ENCODE measurements around the gene PCDHGB1. TPM values are rescaled to one million over a fixed set of nuclear protein-coding genes. Genes with fewer than 3 reads are reported as not detected.
"Not testable (repeated sequence)": the region's sequence is repeated elsewhere in the genome, so short reads cannot be mapped to it uniquely, and the experiment has no call there.

The PCDHGB1 gene
- total and polyA plus RNA-seq, 2 donors (not counting 3 experiments of a cell fraction or from before 2014, with no cell fraction given) = 0.39 to 0.62 TPM

DNA sequence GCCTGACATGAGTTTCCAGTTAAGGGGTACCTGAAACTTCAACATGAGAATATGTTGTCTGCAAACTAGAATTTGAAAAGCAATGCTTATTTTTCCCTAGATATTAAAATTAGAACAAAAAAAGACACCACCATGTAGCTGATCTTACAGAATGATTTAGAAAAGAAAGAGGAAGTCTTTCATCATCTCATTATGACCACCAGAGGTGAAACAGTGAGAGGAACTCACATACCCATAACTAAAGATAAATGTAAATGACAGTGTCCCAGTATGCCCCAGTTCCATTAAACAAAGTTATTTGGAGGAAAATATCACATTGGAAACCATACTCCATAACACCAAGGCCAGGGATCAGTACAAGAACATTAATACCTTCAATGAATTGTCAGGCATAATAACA, 36.2 kb upstream of the PCDHGB1 start:
- no peaks in the 10 kb centered on the region for H3K4me1 ChIP-seq (ENCODE audit: control insufficient read depth, extremely low read depth, insufficient read depth, low read length)
- ChIA-PET POLR2A (no interaction called here), CTCF (interaction anchor here (2.0 kb wide), 1 partner anchor 17 kb away, joined by 4 read pairs; the partner anchor contains the start of gene PCDHGA1)
- no peak overlapping the region for H3K27ac ChIP-seq (ENCODE audit: insufficient read depth, low read depth, low read length)
- TF ChIP-seq, protein P1, sequence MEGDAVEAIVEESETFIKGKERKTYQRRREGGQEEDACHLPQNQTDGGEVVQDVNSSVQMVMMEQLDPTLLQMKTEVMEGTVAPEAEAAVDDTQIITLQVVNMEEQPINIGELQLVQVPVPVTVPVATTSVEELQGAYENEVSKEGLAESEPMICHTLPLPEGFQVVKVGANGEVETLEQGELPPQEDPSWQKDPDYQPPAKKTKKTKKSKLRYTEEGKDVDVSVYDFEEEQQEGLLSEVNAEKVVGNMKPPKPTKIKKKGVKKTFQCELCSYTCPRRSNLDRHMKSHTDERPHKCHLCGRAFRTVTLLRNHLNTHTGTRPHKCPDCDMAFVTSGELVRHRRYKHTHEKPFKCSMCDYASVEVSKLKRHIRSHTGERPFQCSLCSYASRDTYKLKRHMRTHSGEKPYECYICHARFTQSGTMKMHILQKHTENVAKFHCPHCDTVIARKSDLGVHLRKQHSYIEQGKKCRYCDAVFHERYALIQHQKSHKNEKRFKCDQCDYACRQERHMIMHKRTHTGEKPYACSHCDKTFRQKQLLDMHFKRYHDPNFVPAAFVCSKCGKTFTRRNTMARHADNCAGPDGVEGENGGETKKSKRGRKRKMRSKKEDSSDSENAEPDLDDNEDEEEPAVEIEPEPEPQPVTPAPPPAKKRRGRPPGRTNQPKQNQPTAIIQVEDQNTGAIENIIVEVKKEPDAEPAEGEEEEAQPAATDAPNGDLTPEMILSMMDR (IDR thresholded peaks at IDR 0.05; ENCODE audit: extremely low read depth in 1 of 2, insufficient read depth in 1 of 2, low read depth in 1 of 2, low read length in 2 of 2) = no peak
- TF ChIP-seq MYC (IDR thresholded peaks at IDR 0.05; ENCODE audit: low read depth, low read length) (no peak), POLR2A (IDR thresholded peaks at IDR 0.05; ENCODE audit: low read depth, low read length) (no peak), GATA2 (IDR thresholded peaks at IDR 0.05; ENCODE audit: insufficient read depth, insufficient read length, low read depth, low read length) (no peak), FOS (IDR thresholded peaks at IDR 0.05; ENCODE audit: borderline replicate concordance, insufficient read depth, low read length) (no peak)
- peaks cover 3% of the 10 kb centered on the region for H3K9me3 ChIP-seq (replicated peaks; ENCODE audit: control insufficient read depth, insufficient read depth, low read length)
- peaks cover 12% of the 10 kb centered on the region for H3K79me2 ChIP-seq (ENCODE audit: control insufficient read depth, insufficient read depth, low read length)
- DNase-seq (ENCODE audit: low read depth, low spot score) = no peak
- dilution Hi-C loops (cut with MboI; ENCODE audit: extremely low pct_ligation_motif_present, low sequenced_read_pairs) (no loop called here), intact Hi-C loops (cut with micrococcal nuclease) (no loop called here)
- no peaks in the 10 kb centered on the region for H3K27me3 ChIP-seq (ENCODE audit: control insufficient read depth in 2 of 2, insufficient read depth in 2 of 2, low read length in 2 of 2)
- FAIRE-seq = no peak
- no peak overlapping the region for H3K4me2 ChIP-seq (ENCODE audit: insufficient read depth, low read length)
- H3K4me3 ChIP-seq (replicated peaks in 1 of 3; ENCODE audit: insufficient read depth in 1 of 3, low read depth in 1 of 3, low read length in 3 of 3) = no peak overlapping the region
- BruUV-seq (replicated peaks) = no TSS peak
- no peak overlapping the region for H2AFZ ChIP-seq (ENCODE audit: low read depth, low read length)
- H3K9me1 ChIP-seq (replicated peaks; ENCODE audit: control insufficient read depth, extremely low read depth, insufficient read depth, low read length) = no peaks in the 10 kb centered on the region
- peaks cover 3% of the 10 kb centered on the region for H4K20me1 ChIP-seq (replicated peaks; ENCODE audit: control insufficient read depth, extremely low read depth, insufficient read depth, low read length)
- H3K9ac ChIP-seq (replicated peaks; ENCODE audit: extremely low read depth, insufficient read depth, low read length) = no peak overlapping the region
- peaks cover 0 to 3% of the 10 kb centered on the region in 2 experiments for H3K36me3 ChIP-seq (ENCODE audit: control insufficient read depth in 2 of 2, extremely low read depth in 1 of 2, insufficient read depth in 2 of 2, low read length in 2 of 2)

DNA sequence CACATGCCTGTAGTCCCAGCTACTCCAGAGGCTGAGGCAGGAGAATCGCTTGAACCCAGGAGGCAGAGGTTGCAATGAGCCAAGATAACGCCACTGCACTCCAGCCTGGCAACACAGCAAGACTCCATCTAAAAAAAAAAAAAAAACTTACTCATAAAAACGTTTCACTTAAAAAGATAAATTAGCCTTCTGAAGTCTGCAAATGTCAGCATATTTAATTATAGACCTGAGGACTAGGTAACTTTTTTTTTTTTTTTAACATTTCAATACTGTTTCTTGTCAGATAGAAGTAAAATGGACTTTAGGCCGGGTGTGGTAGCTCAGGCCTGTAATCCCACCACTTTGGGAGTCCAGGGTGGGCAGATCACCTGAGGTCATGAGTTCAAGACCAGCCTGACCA, 32.9 kb upstream of the PCDHGB1 start:
- H4K20me1 ChIP-seq (replicated peaks; ENCODE audit: control insufficient read depth, extremely low read depth, insufficient read depth, low read length); H3K9ac ChIP-seq (replicated peaks; ENCODE audit: extremely low read depth, insufficient read depth, low read length); H3K9me1 ChIP-seq (replicated peaks; ENCODE audit: control insufficient read depth, extremely low read depth, insufficient read depth, low read length); H2AFZ ChIP-seq (ENCODE audit: low read depth, low read length); dilution Hi-C loops (cut with MboI; ENCODE audit: extremely low pct_ligation_motif_present, low sequenced_read_pairs); POLR2A ChIA-PET; H3K27me3 ChIP-seq (ENCODE audit: control insufficient read depth in 2 of 2, insufficient read depth in 2 of 2, low read length in 2 of 2); DNase-seq (ENCODE audit: low read depth, low spot score); FAIRE-seq; intact Hi-C loops (cut with micrococcal nuclease); H3K27ac ChIP-seq (ENCODE audit: insufficient read depth, low read depth, low read length); H3K4me3 ChIP-seq (replicated peaks in 1 of 3; ENCODE audit: insufficient read depth in 1 of 3, low read depth in 1 of 3, low read length in 3 of 3); H3K4me1 ChIP-seq (ENCODE audit: control insufficient read depth, extremely low read depth, insufficient read depth, low read length); H3K4me2 ChIP-seq (ENCODE audit: insufficient read depth, low read length); BruUV-seq (replicated peaks): not testable (repeated sequence)
- CTCF ChIA-PET = interaction anchor here (1.5 kb wide), 1 partner anchor 13 kb away, joined by 4 read pairs; the partner anchor contains the start of gene PCDHGA1
- Histone ChIP-seq H3K79me2 (ENCODE audit: control insufficient read depth, insufficient read depth, low read length) (peaks cover 24% of the 10 kb centered on the region), H3K36me3 (ENCODE audit: control insufficient read depth in 2 of 2, extremely low read depth in 1 of 2, insufficient read depth in 2 of 2, low read length in 2 of 2) (peaks cover 0 to 11% of the 10 kb centered on the region in 2 experiments), H3K9me3 (replicated peaks; ENCODE audit: control insufficient read depth, insufficient read depth, low read length) (peaks cover 15% of the 10 kb centered on the region)

Data from endothelial cell of umbilical vein (primary cell).